HCT116 (cell line): ENCODE data around the gene OR10H4. TPM values are rescaled to one million over a fixed set of nuclear protein-coding genes. Genes with fewer than 3 reads are reported as not detected.

Source experiments
- ATAC-seq: fragments of 200-7000 bp; cut with Tn5 transposase; 2 replicates; pipeline ENCODE4 v1.9.1; 2020; ENCODE audit warnings: mild to moderate bottlenecking, moderate library complexity
- BruUV-seq: library from RNA; stranded (reverse); fragments of 400-500 nt; replicated peaks from 2 replicates; lab custom pipeline; 2021; lab: Mats Ljungman, UMichigan
- CTCF ChIA-PET: fragments of 300-600 bp; sonication (Branson Sonifier 250); formaldehyde crosslinking; loops from one replicate; lab custom pipeline; 2021; ENCODE audit warnings: antibody characterized with exemption; lab: Charles Lee
- POLR2A ChIA-PET: fragments of 300-600, 350-600 bp; sonication (Branson Sonifier 250); formaldehyde crosslinking; loops from one replicate; lab custom pipeline; 2021; ENCODE audit warnings: antibody characterized with exemption; lab: Charles Lee
- RAD21 ChIA-PET, 2 experiments: fragments of 300-600 bp; sonication (Branson Sonifier 250); formaldehyde crosslinking; loops; one replicate each; lab custom pipeline; 2023; ENCODE audit warnings: low total read pairs in 2 of 2; ENCODE audit not compliant: uncharacterized antibody in 2 of 2, unreplicated experiment in 2 of 2, low non-redundant PET in 1 of 2; lab: Charles Lee
- DNase-seq: peaks from one replicate; pipeline ENCODE4 v3.0.0-alpha.2; 2010; ENCODE audit warnings: low read depth, low spot score
- H2AFZ ChIP-seq: fragments of 200-600 bp; shearing (Covaris generic), sonication (generic); 2 replicates; pipeline ENCODE4 v1.6.1; 2017; ENCODE audit warnings: low read depth, mixed run types, mixed read lengths, antibody characterized with exemption, low read length; ENCODE audit not compliant: poor library complexity, severe bottlenecking
- H3K27ac ChIP-seq: 2 replicates; pipeline ENCODE4 v1.5.1; 2012; ENCODE audit warnings: low read depth, low read length
- H3K27me3 ChIP-seq: fragments of 200-600 bp; sonication (generic); 2 replicates; pipeline ENCODE4 v1.6.1; 2016; ENCODE audit warnings: mixed run types, low read length, mixed read lengths; ENCODE audit not compliant: insufficient read depth
- H3K36me3 ChIP-seq, 2 experiments: fragments of 200-500 bp in 1 of 2; fragments of 200-600 bp in 1 of 2; sonication (Bioruptor generic) in 1 of 2; sonication (generic) in 1 of 2; 2 replicates each; pipeline versions ENCODE4 v1.5.1 to v1.6.1; 2014 to 2016; ENCODE audit warnings: low read length in 2 of 2, inconsistent platforms in 1 of 2, mixed read lengths in 1 of 2, mixed run types in 1 of 2; ENCODE audit not compliant: insufficient read depth in 2 of 2, control insufficient read depth in 1 of 2
- H3K4me1 ChIP-seq, 2 experiments: fragments of 200-600 bp in 1 of 2; sonication (generic) in 1 of 2; 2 replicates each; pipeline versions ENCODE4 v1.5.1 to v1.6.1; 2012 to 2017; ENCODE audit warnings: low read length in 2 of 2, inconsistent platforms in 1 of 2, mild to moderate bottlenecking in 1 of 2, mixed read lengths in 1 of 2, mixed run types in 1 of 2, moderate library complexity in 1 of 2; ENCODE audit not compliant: insufficient read depth in 2 of 2, control insufficient read depth in 1 of 2
- H3K4me2 ChIP-seq: fragments of 200-600 bp; sonication (generic); 2 replicates; pipeline ENCODE4 v1.6.1; 2017; ENCODE audit warnings: mixed run types, low read length, mixed read lengths
- H3K4me3 ChIP-seq, 2 experiments: fragments of 200-600 bp in 1 of 2; sonication (generic) in 1 of 2; replicated peaks in 1 of 2; 2 replicates each; pipeline ENCODE4 v1.5.1; 2011 to 2016; ENCODE audit warnings: low read length in 2 of 2, control low read depth in 1 of 2, low read depth in 1 of 2, mild to moderate bottlenecking in 1 of 2, mixed read lengths in 1 of 2, mixed run types in 1 of 2
- H3K79me2 ChIP-seq: fragments of 200-600 bp; sonication (generic); 2 replicates; pipeline ENCODE4 v1.6.1; 2017; ENCODE audit warnings: mild to moderate bottlenecking, mixed run types, low read length, moderate library complexity, mixed read lengths; ENCODE audit not compliant: insufficient read depth
- H3K9ac ChIP-seq: fragments of 200-600 bp; sonication (generic); 2 replicates; pipeline ENCODE4 v1.6.1; 2016; ENCODE audit warnings: low read length, mixed read lengths
- H3K9me2 ChIP-seq: fragments of 200-600 bp; sonication (generic), shearing (Covaris generic); 2 replicates; pipeline ENCODE4 v1.6.1; 2017; ENCODE audit warnings: mixed run types, mild to moderate bottlenecking, moderate library complexity; ENCODE audit not compliant: insufficient read depth
- H3K9me3 ChIP-seq, 2 experiments: fragments of 200-500 bp in 1 of 2; fragments of 200-600 bp in 1 of 2; sonication (Bioruptor generic) in 1 of 2; sonication (generic) in 1 of 2; 2 replicates each; pipeline ENCODE4 v1.6.1; 2014 to 2017; ENCODE audit warnings: low read length in 2 of 2, mixed read lengths in 2 of 2, inconsistent platforms in 1 of 2, low read depth in 1 of 2, mild to moderate bottlenecking in 1 of 2, mixed run types in 1 of 2, moderate library complexity in 1 of 2; ENCODE audit not compliant: control insufficient read depth in 1 of 2, insufficient read depth in 1 of 2
- H4K20me1 ChIP-seq: fragments of 200-600 bp; sonication (generic), shearing (Covaris generic); 2 replicates; pipeline ENCODE4 v1.6.1; 2017; ENCODE audit warnings: mixed run types, mild to moderate bottlenecking, moderate library complexity; ENCODE audit not compliant: insufficient read depth
- ATF3 ChIP-seq: IDR thresholded peaks from 2 replicates; pipeline ENCODE4 v1.6.1; 2012
- EGR1 ChIP-seq: IDR thresholded peaks from 2 replicates; pipeline ENCODE4 v1.6.1; 2012; ENCODE audit warnings: low read depth
- ELF1 ChIP-seq: IDR thresholded peaks from 2 replicates; pipeline ENCODE4 v1.6.1; 2012; ENCODE audit warnings: low read depth, borderline replicate concordance
- EZH2 ChIP-seq: fragments of 200-600 bp; sonication (generic); IDR thresholded peaks from 2 replicates; pipeline ENCODE4 v1.6.1; 2017; ENCODE audit warnings: antibody characterized with exemption, mixed run types
- EZH2phosphoT487 ChIP-seq: fragments of 200-600 bp; IDR thresholded peaks from 2 replicates; pipeline ENCODE4 v1.6.1; 2018; ENCODE audit warnings: antibody characterized with exemption, borderline replicate concordance
- FOSL1 ChIP-seq: IDR thresholded peaks from 2 replicates; pipeline ENCODE4 v1.6.1; 2012; ENCODE audit warnings: low read depth
- JUND ChIP-seq: IDR thresholded peaks from 2 replicates; pipeline ENCODE4 v1.6.1; 2012
- MAX ChIP-seq: IDR thresholded peaks from 2 replicates; pipeline ENCODE4 v1.6.1; 2012
- POLR2A ChIP-seq: IDR thresholded peaks from 2 replicates; pipeline ENCODE4 v1.7.0; 2011; ENCODE audit warnings: borderline replicate concordance; ENCODE audit not compliant: insufficient read depth, insufficient read length; ENCODE audit errors: extremely low read depth
- POLR2AphosphoS5 ChIP-seq: IDR thresholded peaks from 2 replicates; pipeline ENCODE4 v1.6.1; 2011; ENCODE audit warnings: mild to moderate bottlenecking, low read depth, low read length, moderate library complexity
- RAD21 ChIP-seq: IDR thresholded peaks from 2 replicates; pipeline ENCODE4 v1.6.1; 2012; ENCODE audit warnings: low read depth, mild to moderate bottlenecking
- REST ChIP-seq: IDR thresholded peaks from 2 replicates; pipeline ENCODE4 v1.6.1; 2012; ENCODE audit warnings: low read depth
- SIN3A ChIP-seq: IDR thresholded peaks from 2 replicates; pipeline ENCODE4 v1.6.1; 2012; ENCODE audit warnings: low read depth
- SP1 ChIP-seq: IDR thresholded peaks from 2 replicates; pipeline ENCODE4 v1.6.1; 2012; ENCODE audit warnings: low read depth
- SRF ChIP-seq: IDR thresholded peaks from 2 replicates; pipeline ENCODE4 v1.6.1; 2012; ENCODE audit warnings: low read depth
- TCF7L2 ChIP-seq: IDR thresholded peaks from 2 replicates; pipeline ENCODE4 v1.7.0; 2011; ENCODE audit warnings: borderline replicate concordance, inconsistent platforms; ENCODE audit not compliant: insufficient read depth, insufficient read length; ENCODE audit errors: extremely low read depth
- ZFX ChIP-seq: fragments of 450-650 bp; IDR thresholded peaks from 2 replicates; pipeline ENCODE4 v1.6.1; 2017
- ZNF274 ChIP-seq: fragments of 200-500 bp; sonication (Bioruptor generic); IDR thresholded peaks from 2 replicates; pipeline ENCODE4 v1.6.1; 2014; ENCODE audit warnings: mild to moderate bottlenecking, low read depth, low read length, inconsistent platforms
- intact Hi-C: fragments of 100-400 bp; cut with micrococcal nuclease; formaldehyde crosslinking; loops from 2 replicates; pipeline ENCODE4 v1.10.0; 2022
- total RNA-seq: library from RNA; stranded (reverse); gene quantifications from one replicate; pipeline ENCODE4 v1.2.1, GENCODE V29; 2021; ENCODE audit not compliant: unreplicated experiment

Gene OR10H4
- total RNA-seq, 1 experiment from 2014 or later, result not detected

GRCh38 chr19:15905026-15905425 lies 43.8 kb upstream of the OR10H4 start (continued):
- TF ChIP-seq REST, result no peak
- TF ChIP-seq JUND, result no peak
- no peak for TF ChIP-seq MAX
- no peak for TF ChIP-seq FOSL1
- TF ChIP-seq EZH2, result no peak
- TF ChIP-seq ZNF274, result no peak
- no peak for TF ChIP-seq EZH2phosphoT487
- TF ChIP-seq ZFX, result no peak

GRCh38 chr19:15911599-15912235 lies 37.1 kb upstream of the OR10H4 start:
- DNase-seq, result no peak
- H3K4me2 ChIP-seq, result no peak overlapping the region
- no TSS peak for BruUV-seq
- POLR2A ChIA-PET, result no interaction called here
- no peaks in the 10 kb centered on the region for H4K20me1 ChIP-seq
- no peaks in the 10 kb centered on the region for H3K9me3 ChIP-seq
- no peaks in the 10 kb centered on the region for H3K9me2 ChIP-seq
- H2AFZ ChIP-seq, result no peak overlapping the region
- TF ChIP-seq SRF (no peak), RAD21 (no peak), POLR2A (no peak), ZNF274 (no peak), SIN3A (no peak), JUND (no peak), SP1 (no peak), FOSL1 (no peak), MAX (no peak), TCF7L2 (no peak), EGR1 (no peak), ATF3 (no peak), POLR2AphosphoS5 (no peak), ELF1 (no peak)
- TF ChIP-seq, all 23 proteins: peak for 0
- ChIA-PET CTCF (no interaction called here), RAD21 (no interaction called here)
- no peak overlapping the region for H3K27ac ChIP-seq
- no peak overlapping the region for H3K4me3 ChIP-seq
- no peak overlapping the region for H3K9ac ChIP-seq
- intact Hi-C loops, result no loop called here
- no peaks in the 10 kb centered on the region for H3K4me1 ChIP-seq
- H3K36me3 ChIP-seq, result peaks cover 0 to 5% of the 10 kb centered on the region in 2 experiments; a peak in 1 of 4 replicates
- ATAC-seq, result no peak
- no peaks in the 10 kb centered on the region for H3K79me2 ChIP-seq
- H3K27me3 ChIP-seq, result no peaks in the 10 kb centered on the region
